Activated gamma-delta T cell (primary cell): Measurements from ENCODE around the gene FGF22.
"Not testable (repeated sequence)": the region's sequence is repeated elsewhere in the genome, so short reads cannot be mapped to it uniquely, and the experiment has no call there.

Source experiments
- DNase-seq: peaks from one replicate; lab custom pipeline; 2025; lab: John Stamatoyannopoulos, UW

FGF22 gene

DNA sequence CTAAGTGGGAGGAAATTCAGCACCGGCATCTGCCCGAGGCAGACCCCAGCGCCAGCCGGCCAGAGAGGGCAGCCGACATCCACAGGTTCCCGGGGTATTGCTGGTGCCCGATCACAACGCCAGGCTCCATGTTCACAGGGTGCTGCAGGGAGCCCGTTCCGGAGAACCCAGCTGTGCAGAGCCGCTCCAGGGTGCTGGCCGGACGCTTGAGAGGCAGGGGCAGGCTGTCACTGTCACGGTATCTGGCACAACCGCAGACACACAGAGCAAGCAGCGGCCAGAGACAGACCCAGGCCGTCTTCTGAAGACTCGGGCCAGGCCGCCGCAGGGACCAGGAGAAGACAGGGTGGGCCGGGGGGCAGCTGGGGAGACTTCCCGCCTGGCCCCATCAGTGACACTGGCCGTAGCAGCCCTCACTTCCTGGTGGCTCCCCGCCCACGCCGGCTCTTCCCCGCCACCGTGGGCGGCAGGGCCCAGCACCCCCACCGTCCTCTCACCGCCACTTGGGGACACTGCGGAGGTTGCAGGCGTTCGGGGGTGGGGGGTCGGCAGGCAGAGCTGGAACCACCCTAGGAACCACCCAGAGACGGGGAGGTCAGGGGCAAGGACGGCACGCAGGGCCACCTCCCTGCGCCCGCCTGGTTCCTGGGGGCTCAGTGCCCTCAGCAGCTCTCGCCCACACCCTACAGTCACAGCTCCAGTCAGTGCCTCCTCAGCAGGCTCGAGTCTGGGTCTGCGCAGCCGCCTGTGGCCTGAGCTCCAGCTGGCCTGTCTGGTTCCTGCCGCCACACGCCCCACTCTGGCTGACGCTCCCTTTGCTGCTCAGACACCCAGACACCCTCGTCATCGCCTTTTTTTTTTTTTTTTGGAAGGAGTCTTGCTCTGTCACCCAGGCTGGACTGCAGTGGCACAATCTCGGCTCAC lies 19.5 kb downstream of the FGF22 start:
- DNase-seq, result peak; percentile 85

GRCh38 chr19:660793-661426 lies 21.2 kb downstream of the FGF22 start:
- no peak for DNase-seq

DNA sequence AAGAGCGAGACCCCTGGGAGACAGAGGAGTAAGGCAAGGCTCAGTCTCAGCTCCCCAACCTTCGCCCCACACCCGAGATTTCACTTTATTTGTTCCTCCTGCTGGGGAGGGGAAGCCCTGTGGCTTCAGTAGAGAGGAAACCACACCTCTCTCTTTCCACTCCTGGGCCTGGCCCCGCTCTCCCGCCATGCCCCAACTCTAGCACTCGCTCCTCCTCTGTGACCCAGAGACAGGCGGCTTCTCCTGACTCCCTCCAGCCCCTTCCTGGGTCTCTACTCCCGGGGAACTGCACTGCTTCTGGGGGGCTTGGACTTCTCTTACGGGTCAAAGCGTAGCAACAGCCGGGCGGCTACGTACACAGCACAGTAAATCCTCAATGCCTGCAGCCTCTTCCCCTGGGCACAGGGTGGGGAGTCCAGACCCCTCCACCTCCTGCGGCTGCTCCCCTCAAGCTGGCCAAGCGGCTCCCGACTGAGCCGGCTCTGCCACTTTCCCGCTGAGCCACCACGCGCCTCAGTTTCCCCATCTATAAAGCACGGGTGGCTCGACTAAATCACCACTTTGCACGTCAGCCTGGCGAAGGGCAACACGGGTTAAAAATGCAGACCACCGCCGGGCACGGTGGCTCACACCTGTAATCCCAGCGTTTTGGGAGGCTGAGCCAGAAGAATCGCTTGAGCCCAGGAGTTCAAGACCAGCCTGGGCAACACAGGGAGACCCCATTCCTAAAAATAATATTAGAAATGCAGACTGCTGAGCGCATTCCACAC lies 21.9 kb downstream of the FGF22 start:
- peak; percentile 40 for DNase-seq

DNA sequence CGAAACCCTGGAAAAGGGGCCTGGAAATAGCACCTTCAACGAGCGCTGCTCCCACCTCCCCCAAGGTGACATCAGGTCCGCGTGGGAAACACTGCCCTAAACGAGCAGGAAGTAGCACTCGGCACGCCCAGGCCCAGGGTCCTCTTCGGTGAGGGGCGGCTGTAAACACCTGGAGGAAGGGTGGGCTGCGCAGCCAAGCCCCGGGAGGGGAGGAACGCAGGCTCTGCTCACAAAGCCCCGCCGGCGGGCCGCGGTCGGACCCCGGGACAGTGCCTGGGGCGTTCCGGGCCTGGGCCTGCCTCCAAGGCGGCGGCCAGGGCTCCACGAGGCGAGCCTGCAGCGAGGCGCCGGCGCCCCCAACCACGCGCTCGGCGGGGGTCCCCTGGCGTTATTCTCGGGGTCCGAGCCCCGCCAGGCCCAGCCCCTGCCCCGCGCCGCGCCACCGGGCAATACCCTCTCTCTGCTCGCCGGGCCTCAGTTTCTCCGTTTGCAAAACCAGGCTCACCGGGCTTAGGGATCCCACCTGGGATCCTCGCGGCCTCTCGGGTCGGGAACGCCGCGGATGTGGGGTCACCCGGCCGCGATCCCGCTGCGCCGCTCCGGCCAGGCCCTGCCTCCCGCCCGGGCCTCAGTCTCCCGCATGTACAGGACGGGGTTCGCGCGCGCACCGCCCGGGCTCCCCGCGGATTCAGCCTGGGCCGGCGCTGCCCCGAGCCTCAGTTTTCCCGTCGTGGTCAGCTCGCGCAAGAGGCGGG lies 22.7 kb downstream of the FGF22 start:
- peak; percentile 61 for DNase-seq

DNA sequence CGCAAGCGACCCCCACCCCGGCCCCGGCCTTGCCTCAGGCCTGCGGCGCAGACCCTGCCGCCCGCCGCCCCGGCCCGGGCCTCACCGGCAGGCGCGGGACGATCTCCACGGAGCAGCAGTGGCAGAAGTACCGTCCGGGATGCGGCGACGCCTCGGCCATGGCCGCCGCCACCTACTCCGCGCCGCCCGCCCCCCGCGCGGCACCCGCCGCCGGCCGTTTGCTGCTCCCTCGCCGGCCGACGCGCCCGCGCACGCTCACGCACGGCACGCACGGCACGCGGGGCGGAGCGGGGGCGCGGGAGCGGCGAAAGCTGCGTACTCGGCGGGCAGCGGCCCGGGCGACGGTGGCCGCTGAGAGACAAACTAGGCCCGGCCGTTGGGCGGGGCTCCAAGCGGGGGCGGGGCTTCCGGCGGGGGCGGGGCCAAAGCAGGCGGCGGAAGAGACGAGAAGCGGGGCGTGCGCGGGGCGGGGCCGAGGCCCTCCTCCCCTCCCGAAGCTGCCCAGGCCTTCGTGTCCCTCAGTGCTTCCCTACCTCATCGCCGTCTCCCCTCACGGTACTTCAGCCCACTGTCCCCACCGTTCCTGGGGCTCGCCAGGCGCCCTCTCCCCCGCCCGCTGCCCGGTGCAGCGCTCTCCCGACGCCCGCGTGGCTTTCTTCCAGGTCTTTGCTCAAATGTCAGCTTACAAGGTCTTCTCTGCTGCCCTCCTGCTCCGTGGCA lies 23.4 kb downstream of the FGF22 start, which contains the start of gene RNF126:
Gene RNF126 (minus strand): TSS at position 253 of the 720 bp plus-strand sequence. CDS start 93 bp downstream, at position 160.
- DNase-seq, result peak; percentile 95

GRCh38 chr19:663682-664117 lies 24.0 kb downstream of the FGF22 start:
- no peak for DNase-seq

DNA sequence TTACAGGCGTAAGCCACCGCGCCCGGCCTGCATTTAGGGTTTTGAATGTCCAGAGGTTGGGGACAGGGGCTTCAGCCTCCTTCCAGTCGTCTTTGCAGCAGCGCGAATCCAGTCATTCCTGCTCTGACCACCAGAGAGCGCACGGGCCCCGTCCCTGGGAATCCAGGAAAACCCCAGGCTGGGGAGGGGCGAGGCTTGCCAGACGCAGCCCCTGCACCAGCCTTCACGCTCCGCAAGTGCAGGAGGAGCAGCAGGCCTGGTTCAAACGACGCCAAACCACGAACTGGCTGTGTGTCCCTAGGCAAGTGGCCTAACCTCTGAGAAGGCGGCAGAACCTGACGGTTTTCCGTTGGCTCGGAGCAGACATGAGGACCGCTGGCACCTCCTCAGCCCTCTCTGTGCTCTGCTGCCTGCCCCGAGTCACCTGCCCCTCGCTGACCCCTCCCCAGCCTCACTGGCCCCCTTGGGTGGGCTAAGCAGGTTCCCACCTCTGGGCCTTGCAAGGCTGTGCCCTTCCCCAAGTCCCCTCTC lies 25.3 kb downstream of the FGF22 start:
- DNase-seq, result peak; percentile 42

DNA sequence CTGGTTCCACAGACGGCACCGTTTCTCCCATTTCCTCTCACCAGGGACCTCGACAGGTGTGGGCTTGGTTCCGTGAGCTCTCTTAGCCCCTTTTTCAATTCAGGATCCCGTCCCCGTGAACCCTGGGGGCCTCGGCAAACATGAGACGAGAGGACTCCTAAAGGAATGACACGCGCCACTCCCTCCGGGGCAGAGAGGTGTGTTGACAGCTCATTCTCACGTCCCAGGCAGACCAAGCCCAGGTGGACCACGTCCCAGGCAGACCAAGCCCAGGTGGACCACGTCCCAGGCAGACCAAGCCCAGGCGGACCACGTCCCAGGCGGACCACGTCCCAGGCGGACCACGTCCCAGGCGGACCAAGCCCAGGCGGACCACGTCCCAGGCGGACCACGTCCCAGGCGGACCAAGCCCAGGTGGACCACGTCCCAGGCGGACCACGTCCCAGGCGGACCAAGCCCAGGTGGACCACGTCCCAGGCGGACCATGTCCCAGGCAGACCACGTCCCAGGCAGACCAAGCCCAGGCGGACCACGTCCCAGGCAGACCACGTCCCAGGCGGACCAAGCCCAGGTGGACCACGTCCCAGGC lies 27.4 kb downstream of the FGF22 start:
- DNase-seq, result not testable (repeated sequence)

GRCh38 chr19:668675-669434 lies 29.2 kb downstream of the FGF22 start:
- not testable (repeated sequence) for DNase-seq

DNA sequence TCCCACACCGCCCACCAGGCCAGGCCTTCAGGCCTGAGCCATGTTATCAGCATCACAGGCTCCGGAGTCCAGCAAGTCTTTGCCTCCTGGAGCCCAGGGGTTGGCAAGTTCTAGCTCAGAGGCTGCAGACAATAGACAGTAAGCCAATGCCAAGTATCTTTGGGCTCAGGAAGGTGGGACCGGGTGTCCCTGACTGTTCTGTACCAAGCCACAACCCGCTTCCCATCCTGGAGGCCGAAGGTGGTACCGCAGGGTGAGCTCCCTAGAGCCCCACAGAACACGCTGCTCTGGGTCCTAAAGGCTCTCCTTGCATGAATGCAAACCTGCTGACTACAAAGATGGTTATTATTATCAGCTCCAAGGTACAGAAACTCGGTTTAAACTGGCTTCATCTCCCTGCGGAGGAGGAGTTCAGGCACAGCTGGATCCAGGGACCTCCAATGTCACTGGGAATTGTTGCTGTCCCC lies 31.0 kb downstream of the FGF22 start:
- no peak for DNase-seq

DNA sequence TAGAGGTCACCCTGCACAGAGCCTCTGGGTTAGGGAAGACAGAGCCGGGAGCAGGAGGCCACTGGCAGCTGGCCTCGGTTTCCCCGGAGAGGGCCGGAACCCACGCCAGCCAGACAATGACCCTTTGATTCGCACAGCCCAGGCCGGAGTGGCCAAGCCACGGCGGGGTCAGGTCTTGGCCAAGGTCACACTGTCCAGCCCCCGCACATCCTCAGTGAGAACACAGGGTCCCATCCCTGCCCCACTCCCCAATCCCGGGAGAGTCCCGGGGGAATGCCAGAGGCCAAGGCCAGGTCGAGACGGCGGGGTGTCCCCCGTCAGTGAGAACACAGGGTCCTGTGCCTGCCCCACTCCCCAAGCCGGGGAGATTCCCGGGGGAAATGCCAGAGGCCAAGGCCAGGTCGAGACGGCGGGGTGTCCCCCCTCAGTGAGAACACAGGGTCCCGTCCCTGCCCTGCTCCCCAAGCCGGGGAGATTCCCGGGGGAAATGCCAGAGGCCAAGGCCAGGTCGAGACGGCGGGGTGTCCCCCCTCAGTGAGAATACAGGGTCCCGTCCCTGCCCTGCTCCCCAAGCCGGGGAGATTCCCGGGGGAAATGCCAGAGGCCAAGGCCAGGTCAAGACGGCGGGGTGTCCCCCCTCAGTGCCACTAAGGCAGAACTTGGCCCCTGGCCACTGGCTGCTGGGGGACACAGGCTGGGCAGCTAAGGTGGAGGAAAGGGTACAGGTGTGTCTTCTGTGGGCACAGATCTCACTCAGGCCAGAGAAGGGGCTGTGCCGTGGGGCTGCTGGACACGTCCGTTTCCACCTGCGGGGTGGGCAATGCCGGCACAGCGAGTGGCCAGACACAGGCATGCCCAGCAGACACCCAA lies 34.8 kb downstream of the FGF22 start:
- DNase-seq, result no peak

DNA sequence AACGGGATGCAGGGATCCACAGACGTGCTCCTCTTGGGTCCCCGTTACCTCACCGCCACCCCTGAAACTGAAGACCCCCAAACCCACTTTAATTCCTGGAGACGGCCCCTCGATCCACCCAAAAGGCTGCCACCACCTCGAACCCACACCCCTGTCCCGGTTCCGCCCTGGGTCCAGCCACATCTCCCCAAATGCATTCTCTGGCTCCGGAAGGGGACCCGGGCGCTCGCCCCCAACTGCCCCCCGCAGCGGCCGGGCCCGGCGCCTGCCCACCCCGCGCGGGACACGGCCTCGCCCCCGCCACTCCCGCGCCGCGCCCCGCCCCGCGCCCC lies 36.3 kb downstream of the FGF22 start:
- DNase-seq, result no peak

DNA sequence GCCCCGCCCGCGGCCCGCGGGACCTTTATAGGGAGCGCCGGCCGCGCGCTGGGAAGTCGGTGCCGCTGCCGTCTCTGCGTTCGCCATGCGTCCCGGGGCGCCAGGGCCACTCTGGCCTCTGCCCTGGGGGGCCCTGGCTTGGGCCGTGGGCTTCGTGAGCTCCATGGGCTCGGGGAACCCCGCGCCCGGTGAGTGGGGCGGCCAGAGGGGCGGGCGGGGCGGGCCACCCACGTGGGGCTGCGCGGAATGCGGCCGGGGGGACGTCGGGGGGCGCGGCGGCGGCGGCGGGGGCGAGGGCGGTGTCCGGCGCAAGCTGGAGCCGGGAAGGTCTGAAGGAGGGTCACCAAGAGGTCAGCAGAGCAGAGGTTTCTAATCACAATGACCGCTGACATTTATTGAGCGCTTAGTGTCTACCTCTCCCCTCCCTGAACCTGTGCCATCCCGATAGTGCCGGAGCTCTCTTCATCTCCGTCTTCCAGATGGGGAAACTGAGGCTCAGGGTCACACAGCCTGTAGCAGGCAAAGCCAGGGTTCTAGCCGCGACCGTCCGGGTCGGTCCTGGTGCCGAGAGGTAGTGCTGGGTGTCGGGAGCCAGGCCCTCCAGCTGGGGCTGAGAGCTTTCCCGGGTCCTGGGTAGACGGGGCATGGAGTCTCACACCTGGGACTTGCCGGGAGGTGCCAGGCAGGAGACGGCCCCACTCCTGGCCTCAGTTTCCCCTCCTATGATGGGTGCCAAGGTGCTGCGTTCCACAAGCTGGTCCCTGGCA lies 36.8 kb downstream of the FGF22 start, which contains the start of gene FSTL3:
Gene FSTL3 (plus strand): TSS at position 54 of the 767 bp plus-strand sequence. CDS start 32 bp downstream, at position 86.
- DNase-seq, result no peak

GRCh38 chr19:677201-677600 lies 37.5 kb downstream of the FGF22 start:
- no peak for DNase-seq

DNA sequence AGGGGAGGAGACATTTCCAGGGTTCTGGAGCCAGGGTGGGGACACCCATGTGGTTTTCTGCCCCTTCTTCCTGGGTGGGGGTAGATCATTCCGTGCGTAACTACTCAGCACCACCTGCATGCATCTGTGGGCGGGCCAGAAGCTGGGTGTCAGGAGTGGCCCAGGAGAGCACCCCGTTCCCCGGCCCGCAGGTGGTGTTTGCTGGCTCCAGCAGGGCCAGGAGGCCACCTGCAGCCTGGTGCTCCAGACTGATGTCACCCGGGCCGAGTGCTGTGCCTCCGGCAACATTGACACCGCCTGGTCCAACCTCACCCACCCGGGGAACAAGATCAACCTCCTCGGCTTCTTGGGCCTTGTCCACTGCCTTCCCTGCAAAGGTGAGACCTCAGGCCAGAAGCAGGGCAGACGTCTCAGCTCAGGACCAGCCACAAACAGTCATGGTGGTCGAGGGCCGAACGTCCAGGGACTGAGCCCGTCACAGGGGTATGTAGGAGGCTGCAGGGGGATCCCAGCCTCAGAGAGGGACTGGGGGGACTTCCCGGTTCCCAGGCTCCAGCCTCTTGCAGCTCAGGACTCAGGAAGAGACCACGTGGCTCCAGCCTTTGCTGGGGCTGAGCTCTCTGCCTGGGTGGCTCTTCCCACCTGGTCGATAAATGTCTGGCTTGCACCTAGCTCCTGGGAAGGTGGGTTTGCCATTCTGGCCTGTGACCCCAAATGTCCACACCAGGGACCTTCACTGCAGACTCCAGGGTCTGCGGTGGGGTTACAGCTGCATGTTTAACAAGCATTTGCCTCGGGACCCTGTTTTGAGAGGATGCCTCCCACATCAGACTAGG lies 38.1 kb downstream of the FGF22 start:
- DNase-seq, result no peak

- DNase-seq, result no peak
Measured at GRCh38 chr19:678791-679388, 39.2 kb downstream of the FGF22 start.
